CD8-positive, alpha-beta memory T cell (primary cell): Measurements from ENCODE around the gene KIF4A. TPM values are rescaled to one million over a fixed set of nuclear protein-coding genes. Genes with fewer than 3 reads are reported as not detected.
"Not testable (repeated sequence)": the region's sequence is repeated elsewhere in the genome, so short reads cannot be mapped to it uniquely, and the experiment has no call there.

Experiments used
- CTCF ChIA-PET: fragments of 350-600 bp; sonication (Branson Sonifier 250); formaldehyde crosslinking; loops from one replicate; lab custom pipeline; 2021; ENCODE audit warnings: antibody characterized with exemption; lab: Charles Lee
- POLR2A ChIA-PET: fragments of 350-600 bp; sonication (Branson Sonifier 250); formaldehyde crosslinking; loops from one replicate; lab custom pipeline; 2021; ENCODE audit warnings: antibody characterized with exemption; lab: Charles Lee
- DNase-seq, 5 donors: peaks; one replicate each; pipeline versions ENCODE4 v3.0.0 to v3.0.0-alpha.2; 2020 to 2022; ENCODE audit warnings: mixed read lengths in 1 of 5
- H3K27ac ChIP-seq: one replicate; pipeline ENCODE4 v1.7.0; 2013; ENCODE audit warnings: low read depth, mild to moderate bottlenecking, low read length, moderate library complexity
- H3K27me3 ChIP-seq: 2 replicates; pipeline ENCODE4 v1.7.0; 2013; ENCODE audit warnings: low read length, mild to moderate bottlenecking; ENCODE audit not compliant: insufficient read depth, poor library complexity, severe bottlenecking
- H3K36me3 ChIP-seq: 2 replicates; pipeline ENCODE4 v1.7.0; 2013; ENCODE audit warnings: mild to moderate bottlenecking, low read length, moderate library complexity; ENCODE audit not compliant: insufficient read depth
- H3K4me1 ChIP-seq: 2 replicates; pipeline ENCODE4 v1.7.0; 2013; ENCODE audit warnings: mild to moderate bottlenecking, low read length, moderate library complexity; ENCODE audit not compliant: insufficient read depth
- H3K4me3 ChIP-seq: 2 replicates; pipeline ENCODE4 v1.7.0; 2013; ENCODE audit warnings: mild to moderate bottlenecking, low read length
- H3K9me3 ChIP-seq: 2 replicates; pipeline ENCODE4 v1.7.0; 2013; ENCODE audit warnings: mild to moderate bottlenecking, low read length
- H3K27ac Mint-ChIP-seq, 8 donors: one replicate each; pipeline ENCODE4 v1.8.0; 2020 to 2021; ENCODE audit warnings: mixed read lengths in 8 of 8, mild to moderate bottlenecking in 6 of 8, inconsistent platforms in 3 of 8, moderate library complexity in 3 of 8
- H3K27me3 Mint-ChIP-seq, 2 donors: one replicate each; pipeline ENCODE4 v1.8.0; 2020 to 2021; ENCODE audit warnings: mixed read lengths in 2 of 2, mild to moderate bottlenecking in 1 of 2, moderate library complexity in 1 of 2
- H3K36me3 Mint-ChIP-seq, 3 donors: one replicate each; pipeline ENCODE4 v1.8.0; 2020 to 2021; ENCODE audit warnings: mixed read lengths in 3 of 3, inconsistent platforms in 1 of 3, mild to moderate bottlenecking in 1 of 3
- H3K4me1 Mint-ChIP-seq, 3 donors: one replicate each; pipeline ENCODE4 v1.8.0; 2020 to 2021; ENCODE audit warnings: mixed read lengths in 3 of 3, inconsistent platforms in 1 of 3, mild to moderate bottlenecking in 1 of 3
- H3K4me3 Mint-ChIP-seq, 7 donors: one replicate each; pipeline ENCODE4 v1.8.0; 2020 to 2021; ENCODE audit warnings: mixed read lengths in 7 of 7, mild to moderate bottlenecking in 6 of 7, moderate library complexity in 4 of 7, inconsistent platforms in 2 of 7
- H3K9me3 Mint-ChIP-seq, 5 donors: one replicate each; pipeline ENCODE4 v1.8.0; 2020 to 2022; ENCODE audit warnings: mixed read lengths in 5 of 5, mild to moderate bottlenecking in 3 of 5, moderate library complexity in 2 of 5, inconsistent platforms in 1 of 5
- polyA plus RNA-seq: library from polyadenylated mRNA; unstranded; fragments of 300-500 nt; fragmentation: Illumina TruSeq; gene quantifications from one replicate; pipeline ENCODE4 v1.2.3, GENCODE V29; 2021
- total RNA-seq, 2 experiments: library from RNA; stranded (reverse); gene quantifications; one replicate each; pipeline ENCODE4 v1.2.3, GENCODE V29; 2021

KIF4A gene
- total and polyA plus RNA-seq, 3 experiments from 2014 or later, result 16.5 to 17.7 TPM; not detected in 1

- H3K4me3 Mint-ChIP-seq, H3K4me1 ChIP-seq, POLR2A ChIA-PET, H3K27ac Mint-ChIP-seq, H3K4me1 Mint-ChIP-seq, H3K27ac ChIP-seq, H3K4me3 ChIP-seq, H3K36me3 ChIP-seq, H3K36me3 Mint-ChIP-seq, H3K27me3 Mint-ChIP-seq, H3K9me3 Mint-ChIP-seq, CTCF ChIA-PET, H3K27me3 ChIP-seq, DNase-seq, H3K9me3 ChIP-seq: not testable (repeated sequence)
Measured at GRCh38 chrX:70368731-70369130, 78.8 kb downstream of the KIF4A start.

GRCh38 chrX:70386235-70386634 lies 96.3 kb downstream of the KIF4A start:
- H3K27me3 Mint-ChIP-seq, result no peaks in the 10 kb centered on the region
- Histone ChIP-seq H3K4me3 (no peak overlapping the region), H3K36me3 (no peaks in the 10 kb centered on the region), H3K4me1 (no peaks in the 10 kb centered on the region), H3K9me3 (no peaks in the 10 kb centered on the region), H3K27me3 (no peaks in the 10 kb centered on the region), H3K27ac (no peak overlapping the region)
- H3K27ac Mint-ChIP-seq, result no peak overlapping the region
- H3K36me3 Mint-ChIP-seq, result no peaks in the 10 kb centered on the region
- no peak for DNase-seq
- ChIA-PET POLR2A (no interaction called here), CTCF (no interaction called here)
- H3K4me1 Mint-ChIP-seq, result peaks cover 0 to 3% (median 0%) of the 10 kb centered on the region in 3 donors
- H3K9me3 Mint-ChIP-seq, result no peaks in the 10 kb centered on the region
- H3K4me3 Mint-ChIP-seq, result no peak overlapping the region

DNA sequence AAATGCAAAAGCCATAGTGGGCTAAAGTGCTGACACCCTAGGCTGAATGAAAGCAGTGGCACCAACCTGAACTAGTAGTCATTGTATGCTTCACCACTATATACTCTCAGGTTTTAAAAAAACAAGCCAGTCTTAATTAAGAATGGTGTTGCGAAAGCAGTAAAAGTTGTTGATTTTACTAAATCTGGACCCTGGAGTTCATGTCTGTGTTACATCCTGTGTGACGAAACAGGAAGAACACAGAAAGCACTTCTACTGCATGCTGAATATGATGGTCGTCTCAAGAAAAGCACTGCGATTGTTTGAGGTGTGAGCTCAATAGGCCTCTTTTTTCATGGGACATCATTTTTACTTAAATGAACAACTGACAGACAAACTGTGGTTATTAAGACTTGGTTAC lies 109.0 kb downstream of the KIF4A start:
- Mint-ChIP-seq H3K9me3 (no peaks in the 10 kb centered on the region), H3K4me1 (peaks cover 9 to 14% (median 14%) of the 10 kb centered on the region in 3 donors), H3K4me3 (peak overlapping the region in 5 of 7 donors; percentile 50 to 74 (median 65)), H3K36me3 (no peaks in the 10 kb centered on the region), H3K27ac (peak overlapping the region; percentile 86 to 99 (median 96)), H3K27me3 (peaks cover 0 to 1% of the 10 kb centered on the region in 2 donors)
- peak in 4 of 5 donors; percentile 1 to 60 (median 54) for DNase-seq
- H3K27ac ChIP-seq, result peak overlapping the region; percentile 51
- no peak overlapping the region for H3K4me3 ChIP-seq
- CTCF ChIA-PET, result interaction anchor here (1.0 kb wide), 1 partner anchor 9 kb away, joined by 4 read pairs; no protein-coding TSS in a partner anchor
- no peaks in the 10 kb centered on the region for H3K27me3 ChIP-seq
- POLR2A ChIA-PET, result interaction anchor here (1.0 kb wide), 1 partner anchor 34 kb away, joined by 3 read pairs; no protein-coding TSS in a partner anchor
- no peaks in the 10 kb centered on the region for H3K9me3 ChIP-seq
- no peaks in the 10 kb centered on the region for H3K36me3 ChIP-seq
- H3K4me1 ChIP-seq, result peaks cover 5% of the 10 kb centered on the region

GRCh38 chrX:70400181-70400580 lies 110.3 kb downstream of the KIF4A start:
- peak overlapping the region in 2 of 8 donors; percentile 29 to 36 for H3K27ac Mint-ChIP-seq
- H3K27ac ChIP-seq, CTCF ChIA-PET, DNase-seq, H3K27me3 Mint-ChIP-seq, H3K36me3 ChIP-seq, H3K27me3 ChIP-seq, H3K36me3 Mint-ChIP-seq, H3K4me3 Mint-ChIP-seq, H3K9me3 ChIP-seq, H3K4me3 ChIP-seq, POLR2A ChIA-PET, H3K9me3 Mint-ChIP-seq, H3K4me1 ChIP-seq: not testable (repeated sequence)
- H3K4me1 Mint-ChIP-seq, result peaks cover 9 to 14% (median 14%) of the 10 kb centered on the region in 3 donors

DNA sequence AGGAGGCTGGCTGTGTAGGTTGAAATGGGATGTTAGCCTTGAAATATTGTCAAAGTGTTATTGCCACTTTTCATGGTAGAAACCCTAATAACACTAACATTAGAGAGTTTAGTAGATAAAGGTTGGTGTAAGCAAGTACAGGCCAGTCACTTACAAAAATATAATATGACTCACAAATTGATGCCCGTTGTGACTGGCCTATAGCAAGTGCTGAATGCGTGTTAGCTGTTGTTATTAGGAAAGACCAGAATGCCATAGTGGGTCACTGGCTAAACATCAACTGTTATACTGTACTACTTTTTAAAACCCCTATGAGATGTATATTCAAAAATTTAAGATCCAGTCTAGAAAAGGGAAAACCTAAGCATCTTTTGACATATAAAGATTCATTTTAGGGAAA lies 112.8 kb downstream of the KIF4A start:
- H3K4me3 ChIP-seq, result no peak overlapping the region
- ChIA-PET POLR2A (no interaction called here), CTCF (no interaction called here)
- Mint-ChIP-seq H3K27me3 (peaks cover 0 to 1% of the 10 kb centered on the region in 2 donors), H3K4me1 (peaks cover 9 to 14% (median 13%) of the 10 kb centered on the region in 3 donors), H3K27ac (peak overlapping the region in 2 of 8 donors; percentile 8 to 73), H3K36me3 (no peaks in the 10 kb centered on the region), H3K9me3 (no peaks in the 10 kb centered on the region), H3K4me3 (no peak overlapping the region)
- no peaks in the 10 kb centered on the region for H3K36me3 ChIP-seq
- no peaks in the 10 kb centered on the region for H3K9me3 ChIP-seq
- no peak overlapping the region for H3K27ac ChIP-seq
- H3K4me1 ChIP-seq, result peaks cover 5% of the 10 kb centered on the region
- no peaks in the 10 kb centered on the region for H3K27me3 ChIP-seq
- no peak for DNase-seq

DNA sequence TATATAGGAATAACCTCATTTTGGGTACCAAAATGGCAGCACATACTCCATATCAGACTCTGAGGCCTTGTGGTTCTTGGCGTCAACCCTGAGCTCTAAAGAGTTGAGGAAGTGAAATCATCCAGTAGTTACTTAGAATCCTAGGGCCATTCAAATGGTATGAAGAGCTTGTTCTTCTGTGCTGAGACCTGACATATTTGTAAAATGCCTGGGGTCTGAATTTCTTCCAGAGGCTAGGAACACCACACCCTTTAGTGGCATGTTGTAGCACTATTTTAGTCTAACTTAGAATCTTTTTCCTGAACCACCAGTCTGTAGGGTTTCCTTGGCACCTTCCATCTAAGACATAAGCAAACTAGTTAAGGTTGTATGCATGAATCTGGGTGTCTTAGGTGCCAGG lies 115.1 kb downstream of the KIF4A start:
- Histone ChIP-seq H3K9me3 (no peaks in the 10 kb centered on the region), H3K27me3 (no peaks in the 10 kb centered on the region), H3K36me3 (no peaks in the 10 kb centered on the region), H3K27ac (no peak overlapping the region), H3K4me1 (no peaks in the 10 kb centered on the region), H3K4me3 (no peak overlapping the region)
- no peaks in the 10 kb centered on the region for H3K36me3 Mint-ChIP-seq
- CTCF ChIA-PET, result no interaction called here
- no peak overlapping the region for H3K4me3 Mint-ChIP-seq
- POLR2A ChIA-PET, result no interaction called here
- no peaks in the 10 kb centered on the region for H3K4me1 Mint-ChIP-seq
- H3K27ac Mint-ChIP-seq, result no peak overlapping the region
- no peak for DNase-seq
- peaks cover 0 to 3% of the 10 kb centered on the region in 2 donors for H3K27me3 Mint-ChIP-seq
- no peaks in the 10 kb centered on the region for H3K9me3 Mint-ChIP-seq

GRCh38 chrX:70410921-70411320 lies 121.0 kb downstream of the KIF4A start:
- no peaks in the 10 kb centered on the region for H3K4me1 ChIP-seq
- no peaks in the 10 kb centered on the region for H3K9me3 Mint-ChIP-seq
- no peak overlapping the region for H3K27ac Mint-ChIP-seq
- peaks cover 0 to 1% of the 10 kb centered on the region in 2 donors for H3K27me3 Mint-ChIP-seq
- H3K36me3 Mint-ChIP-seq, result no peaks in the 10 kb centered on the region
- no peak for DNase-seq
- ChIA-PET CTCF (no interaction called here), POLR2A (no interaction called here)
- no peak overlapping the region for H3K4me3 Mint-ChIP-seq
- H3K27ac ChIP-seq, result no peak overlapping the region
- no peaks in the 10 kb centered on the region for H3K27me3 ChIP-seq
- no peaks in the 10 kb centered on the region for H3K36me3 ChIP-seq
- no peak overlapping the region for H3K4me3 ChIP-seq
- H3K9me3 ChIP-seq, result no peaks in the 10 kb centered on the region
- no peaks in the 10 kb centered on the region for H3K4me1 Mint-ChIP-seq

- ChIA-PET CTCF (no interaction called here), POLR2A (no interaction called here)
- H3K27ac ChIP-seq, result no peak overlapping the region
- H3K27me3 Mint-ChIP-seq, result peaks cover 0 to 1% of the 10 kb centered on the region in 2 donors
- no peaks in the 10 kb centered on the region for H3K27me3 ChIP-seq
- no peaks in the 10 kb centered on the region for H3K4me1 Mint-ChIP-seq
- H3K9me3 Mint-ChIP-seq, result no peaks in the 10 kb centered on the region
- H3K4me1 ChIP-seq, result no peaks in the 10 kb centered on the region
- no peaks in the 10 kb centered on the region for H3K9me3 ChIP-seq
- no peak overlapping the region for H3K27ac Mint-ChIP-seq
- no peaks in the 10 kb centered on the region for H3K36me3 ChIP-seq
- H3K4me3 ChIP-seq, result no peak overlapping the region
- H3K4me3 Mint-ChIP-seq, result no peak overlapping the region
- H3K36me3 Mint-ChIP-seq, result no peaks in the 10 kb centered on the region
- no peak for DNase-seq
Measured at GRCh38 chrX:70411475-70411874, 121.6 kb downstream of the KIF4A start.
